CD4-positive, alpha-beta T cell treated with Interferon alpha-2 for 1 hour (primary cell): ENCODE data around the gene NDUFAB1.
"Not testable (repeated sequence)": the region's sequence is repeated elsewhere in the genome, so short reads cannot be mapped to it uniquely, and the experiment has no call there.

Experiments
- DNase-seq, 2 donors: peaks; one replicate each; pipeline ENCODE4 v3.0.0-alpha.2; 2020 to 2022

The NDUFAB1 gene

GRCh38 chr16:23549938-23550337, 46.2 kb downstream of the NDUFAB1 start:
- DNase-seq = no peak

- no peak for DNase-seq
Measured at GRCh38 chr16:23544436-23544835, 51.7 kb downstream of the NDUFAB1 start.

DNA sequence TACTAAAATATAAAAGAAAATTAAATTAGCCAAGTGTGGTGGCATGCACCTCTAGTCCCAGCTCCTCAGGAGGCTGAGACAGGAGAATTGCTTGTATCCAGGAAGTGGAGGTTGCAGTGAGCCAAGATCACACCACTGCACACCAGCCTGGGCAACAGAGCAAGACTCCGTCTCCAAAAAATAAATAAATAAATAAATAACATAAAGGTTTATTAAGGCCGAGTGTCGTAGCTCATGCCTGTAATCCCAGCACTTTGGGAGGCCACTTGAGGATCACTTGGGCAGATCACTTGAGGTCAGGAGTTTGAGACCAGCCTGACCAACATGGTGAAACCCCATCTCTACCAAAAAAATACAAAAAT, 55.3 kb downstream of the NDUFAB1 start:
- DNase-seq = not testable (repeated sequence)

- no peak for DNase-seq
Measured at GRCh38 chr16:23539984-23540816, 55.9 kb downstream of the NDUFAB1 start.

GRCh38 chr16:23538919-23539278, 57.2 kb downstream of the NDUFAB1 start:
- DNase-seq = no peak

- DNase-seq = no peak
Measured at GRCh38 chr16:23537390-23537789, 58.7 kb downstream of the NDUFAB1 start.

- DNase-seq = no peak
Measured at GRCh38 chr16:23535901-23536300, 60.2 kb downstream of the NDUFAB1 start.

- no peak for DNase-seq
Measured at GRCh38 chr16:23534868-23535860, 61.0 kb downstream of the NDUFAB1 start.

GRCh38 chr16:23532448-23532847, 63.7 kb downstream of the NDUFAB1 start:
- no peak for DNase-seq
